Central memory CD4-positive, alpha-beta T cell (primary cell): ENCODE measurements around the gene SUOX.
A peak's percentile ranks its signal among the peaks of the same experiment; 100 is the strongest.
"Not testable (repeated sequence)": the region's sequence is repeated elsewhere in the genome, so short reads cannot be mapped to it uniquely, and the experiment has no call there.

ENCODE experiments used
- DNase-seq: peaks from one replicate; pipeline ENCODE4 v3.0.0; 2022

The SUOX gene

GRCh38 chr12:56021889-56022497, 24.9 kb downstream of the SUOX start:
- DNase-seq = no peak

GRCh38 chr12:56028511-56029165, 31.6 kb downstream of the SUOX start:
- DNase-seq = no peak

DNA sequence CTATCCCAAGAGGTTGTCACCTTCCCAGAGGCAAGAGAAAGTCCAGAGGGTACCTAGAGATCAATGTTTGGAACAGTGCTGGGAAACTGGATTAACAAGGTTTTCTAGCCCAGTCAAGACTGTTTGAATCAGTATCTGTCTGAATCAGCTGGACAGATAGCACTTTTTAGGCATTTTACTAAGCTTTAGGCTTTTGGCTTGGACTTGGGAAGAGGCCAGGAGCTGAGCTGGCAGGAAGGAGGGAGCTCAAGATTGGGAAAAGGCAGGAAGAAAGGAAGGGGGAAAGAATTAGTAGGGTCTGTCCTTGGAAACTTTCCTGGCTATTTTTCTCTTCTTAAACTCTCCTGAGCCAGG, 32.1 kb downstream of the SUOX start:
- DNase-seq = no peak

- peak; percentile 32 for DNase-seq
Observed at GRCh38 chr12:56029666-56030293, 32.7 kb downstream of the SUOX start.

GRCh38 chr12:56031987-56032386, 34.9 kb downstream of the SUOX start:
- DNase-seq = no peak

GRCh38 chr12:56034586-56035332, 37.7 kb downstream of the SUOX start:
- DNase-seq = no peak

GRCh38 chr12:56037161-56037560, 40.1 kb downstream of the SUOX start:
- no peak for DNase-seq

- no peak for DNase-seq
Observed at GRCh38 chr12:56038022-56038655, 41.1 kb downstream of the SUOX start.

- no peak for DNase-seq
Observed at GRCh38 chr12:56040151-56040550, 43.1 kb downstream of the SUOX start.

DNA sequence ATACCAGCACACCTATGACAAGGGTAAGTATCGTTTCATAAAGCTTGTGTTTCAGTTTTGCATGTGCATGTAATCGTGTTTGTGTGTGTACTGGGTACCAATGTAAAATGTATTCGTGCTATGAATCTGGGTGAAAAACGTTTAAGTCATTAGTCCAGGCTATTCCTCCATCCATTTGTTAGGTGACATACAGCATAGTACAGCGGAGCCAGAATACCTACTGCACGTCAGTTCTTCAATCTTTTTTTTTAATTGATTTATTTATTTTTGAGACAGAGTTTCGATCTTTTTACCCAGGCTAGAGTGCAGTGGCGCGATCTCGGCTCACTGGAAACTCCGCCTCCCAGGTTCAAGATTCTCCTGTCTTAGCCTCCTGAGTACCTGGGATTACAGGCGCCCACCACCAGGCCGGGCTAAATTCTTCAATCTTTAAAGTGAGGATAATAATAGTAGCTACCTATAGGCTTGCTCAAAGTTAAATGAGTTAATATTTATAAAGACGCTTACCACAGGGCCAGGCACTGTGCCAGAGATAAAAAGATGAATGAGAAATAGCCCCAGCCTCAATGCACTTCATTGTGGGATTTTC, 44.0 kb downstream of the SUOX start:
- DNase-seq = no peak

- DNase-seq = peak; percentile 96
Observed at GRCh38 chr12:56041552-56042429, 44.7 kb downstream of the SUOX start, which contains the start of gene RPS26. RPS26 (plus strand) TSS chr12:56041918; CDS start chr12:56042167, 249 bp downstream.

DNA sequence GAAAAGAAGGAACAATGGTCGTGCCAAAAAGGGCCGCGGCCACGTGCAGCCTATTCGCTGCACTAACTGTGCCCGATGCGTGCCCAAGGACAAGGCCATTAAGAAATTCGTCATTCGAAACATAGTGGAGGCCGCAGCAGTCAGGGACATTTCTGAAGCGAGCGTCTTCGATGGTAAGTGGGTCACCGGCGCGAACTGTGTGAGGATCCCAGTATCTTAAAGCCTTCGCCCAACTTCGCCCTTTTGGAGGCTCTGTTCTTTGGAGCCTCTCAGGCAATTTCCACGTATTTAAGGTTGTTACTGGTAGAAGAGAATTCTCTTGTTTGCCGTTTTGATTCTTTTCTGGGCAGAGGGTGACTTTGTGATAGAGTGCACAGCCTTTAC, 45.3 kb downstream of the SUOX start:
- DNase-seq = not testable (repeated sequence)

- no peak for DNase-seq
Observed at GRCh38 chr12:56042843-56043242, 45.8 kb downstream of the SUOX start.

GRCh38 chr12:56046027-56046780, 49.1 kb downstream of the SUOX start:
- no peak for DNase-seq

DNA sequence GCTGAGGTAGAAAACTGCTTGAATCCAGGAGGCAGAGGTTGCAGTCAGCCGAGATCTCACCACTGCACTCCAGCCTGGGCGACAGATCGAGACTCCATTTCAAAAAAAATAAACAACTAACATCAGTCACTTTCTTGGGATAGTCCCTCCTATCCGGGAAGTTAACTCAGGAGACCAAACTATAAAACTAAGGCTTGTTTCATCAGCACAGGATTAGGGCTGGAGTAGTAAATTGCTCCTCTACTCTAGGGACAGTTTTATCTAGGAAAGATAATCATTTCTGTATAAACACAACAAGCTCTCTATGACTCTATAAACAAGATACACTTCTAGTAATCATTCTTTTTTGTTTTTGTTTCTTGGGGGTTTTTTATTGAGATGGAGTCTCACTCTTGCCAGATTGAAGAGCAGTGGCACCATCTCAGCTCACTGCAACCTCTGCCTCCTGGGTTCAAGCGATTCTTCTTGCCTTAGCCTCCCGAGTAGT, 56.4 kb downstream of the SUOX start:
- no peak for DNase-seq
